PC-3 (cell line): ENCODE measurements around the gene FAM89B.

Source experiments
- CTCF ChIP-seq: fragments of 300-600 bp; sonication (generic); conservative IDR thresholded peaks from 2 replicates; pipeline ENCODE4 v1.5.1; 2017; ENCODE audit warnings: antibody characterized with exemption, low read depth, mild to moderate bottlenecking, low read length
- EZH2 ChIP-seq: fragments of 300-600 bp; sonication (generic); IDR thresholded peaks from one replicate; pipeline ENCODE4 v1.6.1; 2017; ENCODE audit warnings: antibody characterized with exemption, mild to moderate bottlenecking, low read length; ENCODE audit not compliant: unreplicated experiment

GRCh38 chr11:65565624-65566453, 6.5 kb upstream of the FAM89B start:
- no peak for TF ChIP-seq EZH2
- TF ChIP-seq CTCF: no peak
